Embryonic facial prominence (tissue), 1 donor: ENCODE data around the gene SLC23A2.
"Not testable (repeated sequence)": the region's sequence is repeated elsewhere in the genome, so short reads cannot be mapped to it uniquely, and the experiment has no call there.

ENCODE experiments used
- DNase-seq: peaks from one replicate; pipeline ENCODE4 v3.0.0-alpha.2; 2016; ENCODE audit errors: extremely low spot score

The SLC23A2 gene

DNA sequence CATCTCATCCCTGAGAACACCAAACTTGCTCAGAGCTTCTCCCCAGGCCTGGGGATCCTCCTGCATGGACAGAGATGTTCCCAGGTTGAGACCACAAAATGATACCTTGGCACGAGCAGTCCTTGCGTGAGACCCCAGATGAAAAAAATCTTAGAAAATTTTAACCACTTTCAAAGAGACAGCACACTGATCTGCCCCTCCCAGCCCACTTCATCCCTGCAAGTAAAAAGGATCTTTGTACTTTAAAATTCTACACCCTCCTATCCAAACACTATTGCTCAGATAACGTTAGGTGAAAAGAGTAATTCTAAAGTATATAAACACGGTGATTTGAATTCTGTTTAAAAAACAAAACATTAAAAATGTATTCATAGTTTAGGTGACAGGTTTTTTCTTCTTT is 98.5 kb downstream of the SLC23A2 start:
- no peak for DNase-seq

GRCh38 chr20:4901031-4901818 is 100.1 kb downstream of the SLC23A2 start:
- no peak for DNase-seq

GRCh38 chr20:4898282-4899244 is 102.7 kb downstream of the SLC23A2 start:
- DNase-seq, result no peak

GRCh38 chr20:4897600-4897999 is 103.7 kb downstream of the SLC23A2 start:
- no peak for DNase-seq

- DNase-seq, result no peak
These were observed 104.3 kb downstream of the SLC23A2 start for GRCh38 chr20:4896971-4897497.

GRCh38 chr20:4896119-4896702 is 105.1 kb downstream of the SLC23A2 start:
- DNase-seq, result no peak

DNA sequence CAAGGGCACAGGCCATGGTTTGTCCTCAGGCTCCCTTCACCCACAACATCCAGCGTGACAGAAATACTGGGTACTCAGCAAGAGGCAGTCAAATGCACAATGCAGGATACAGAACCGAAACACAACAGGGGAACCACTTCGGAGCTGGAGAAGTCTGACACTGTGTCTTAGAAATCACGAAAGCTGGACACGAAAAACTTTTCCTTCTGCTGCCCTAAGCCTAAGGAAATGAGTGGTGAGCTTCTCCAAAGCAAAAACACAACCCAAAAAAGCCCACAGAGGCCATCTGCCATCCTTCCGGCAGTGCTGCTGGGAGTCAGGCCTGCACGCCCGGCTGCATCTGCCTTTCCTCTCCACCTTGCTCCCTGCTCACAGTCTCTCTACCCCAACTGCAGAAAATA is 106.3 kb downstream of the SLC23A2 start:
- DNase-seq, result no peak

DNA sequence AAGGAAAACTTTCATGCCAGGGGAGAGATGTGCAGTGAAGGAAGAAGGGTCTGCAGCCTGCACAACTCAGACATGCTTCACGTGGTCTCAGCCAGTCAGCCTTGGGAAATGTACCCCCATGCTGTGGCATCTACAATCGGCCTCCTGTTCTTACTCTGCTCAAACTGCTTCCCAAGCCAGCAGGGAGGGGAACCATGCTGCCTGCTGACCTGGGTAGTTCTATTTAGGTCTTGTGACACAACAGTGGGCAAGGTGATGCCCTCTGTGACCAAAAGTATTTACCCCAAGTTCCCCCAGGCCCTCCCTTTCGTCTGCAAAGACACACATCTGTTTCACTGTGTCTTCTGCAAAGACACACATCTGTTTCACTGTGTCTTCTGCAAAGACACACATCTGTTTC is 106.9 kb downstream of the SLC23A2 start:
- no peak for DNase-seq

DNA sequence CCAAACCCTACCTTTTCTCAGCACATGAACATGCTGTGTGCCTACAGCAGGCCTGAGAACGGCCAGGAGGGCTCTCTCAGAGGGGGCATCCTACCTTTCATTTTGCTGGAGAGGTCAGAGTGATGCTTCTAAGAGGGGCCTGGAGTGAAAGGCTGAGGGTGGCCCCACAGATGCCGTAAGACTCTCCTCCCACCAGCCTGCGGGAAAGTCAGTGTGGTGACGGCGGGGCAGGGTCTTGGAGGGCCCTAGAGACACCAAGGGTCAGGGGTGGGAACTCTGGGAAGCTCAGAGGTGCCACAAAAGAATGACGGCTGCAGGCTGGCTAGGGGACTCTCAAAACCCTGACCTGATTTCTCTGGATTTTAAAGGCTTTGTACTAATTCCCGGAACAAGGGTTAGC is 107.6 kb downstream of the SLC23A2 start:
- DNase-seq, result no peak

DNA sequence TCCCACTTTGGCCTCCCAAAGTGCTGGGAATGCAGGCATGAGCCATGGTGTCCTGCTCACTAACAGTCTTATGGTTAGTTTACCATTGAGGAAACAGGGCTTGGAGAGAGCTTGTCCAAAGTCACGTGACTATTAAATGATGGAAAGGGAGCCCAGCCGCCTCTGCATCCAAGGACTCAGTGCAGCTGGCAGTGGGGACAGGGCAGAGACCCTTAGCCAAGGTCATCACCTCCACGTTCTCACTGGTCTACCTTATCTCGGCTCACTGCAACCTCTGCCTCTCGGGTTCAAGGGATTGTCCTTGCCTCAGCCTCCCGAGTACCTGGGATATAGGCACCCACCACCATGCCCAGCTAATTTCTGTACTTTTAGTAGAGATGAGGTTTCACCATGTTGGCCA is 109.3 kb downstream of the SLC23A2 start:
- DNase-seq, result no peak

DNA sequence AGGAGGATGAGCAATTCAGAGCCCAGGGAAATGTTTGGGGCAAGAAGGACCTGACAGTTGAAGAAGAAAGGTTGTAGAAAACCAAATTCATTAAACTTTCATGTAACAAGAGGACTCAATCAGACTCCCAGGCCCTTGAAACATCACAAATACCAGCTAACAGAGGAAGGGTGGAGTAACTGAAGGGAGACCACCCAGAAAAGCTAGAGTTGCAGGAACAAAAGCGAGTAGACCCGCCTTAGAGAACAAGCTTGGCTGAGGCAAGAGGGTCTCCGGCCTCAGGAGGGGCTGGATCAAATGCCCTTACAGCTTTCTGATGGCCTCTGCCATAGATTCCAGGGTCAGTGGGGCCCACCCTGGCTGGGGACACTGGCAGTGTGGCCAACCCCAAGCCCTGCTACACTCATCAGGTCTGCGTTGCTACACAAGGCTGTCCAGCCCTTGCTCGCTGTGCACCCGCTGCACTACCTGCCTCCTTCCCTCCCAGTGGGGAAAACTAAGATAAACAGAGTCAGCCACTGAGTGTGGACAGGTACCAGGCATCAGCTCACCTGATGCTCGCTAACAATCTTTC is 110.0 kb downstream of the SLC23A2 start:
- no peak for DNase-seq

- DNase-seq, result no peak
These were observed 111.9 kb downstream of the SLC23A2 start for GRCh38 chr20:4889446-4889845.

DNA sequence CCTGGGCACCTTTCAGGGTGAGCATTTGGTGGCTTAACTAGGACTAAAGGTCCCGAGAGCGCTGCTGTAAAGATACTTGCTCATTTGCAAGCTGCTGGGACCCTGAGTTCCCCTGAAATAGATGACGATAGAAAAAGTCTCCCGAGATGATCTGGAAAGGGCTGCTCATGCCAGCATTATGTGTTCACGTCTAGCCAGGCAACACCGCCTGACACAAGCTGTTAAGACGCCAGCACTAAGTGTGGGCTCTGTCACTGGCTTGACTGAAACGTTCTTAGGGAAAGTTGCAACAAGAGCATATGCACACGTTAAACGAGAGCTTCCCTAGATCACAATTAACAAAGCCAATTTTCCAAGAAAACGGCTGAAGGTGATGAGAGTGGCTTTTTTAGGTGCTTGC is 113.7 kb downstream of the SLC23A2 start:
- no peak for DNase-seq

DNA sequence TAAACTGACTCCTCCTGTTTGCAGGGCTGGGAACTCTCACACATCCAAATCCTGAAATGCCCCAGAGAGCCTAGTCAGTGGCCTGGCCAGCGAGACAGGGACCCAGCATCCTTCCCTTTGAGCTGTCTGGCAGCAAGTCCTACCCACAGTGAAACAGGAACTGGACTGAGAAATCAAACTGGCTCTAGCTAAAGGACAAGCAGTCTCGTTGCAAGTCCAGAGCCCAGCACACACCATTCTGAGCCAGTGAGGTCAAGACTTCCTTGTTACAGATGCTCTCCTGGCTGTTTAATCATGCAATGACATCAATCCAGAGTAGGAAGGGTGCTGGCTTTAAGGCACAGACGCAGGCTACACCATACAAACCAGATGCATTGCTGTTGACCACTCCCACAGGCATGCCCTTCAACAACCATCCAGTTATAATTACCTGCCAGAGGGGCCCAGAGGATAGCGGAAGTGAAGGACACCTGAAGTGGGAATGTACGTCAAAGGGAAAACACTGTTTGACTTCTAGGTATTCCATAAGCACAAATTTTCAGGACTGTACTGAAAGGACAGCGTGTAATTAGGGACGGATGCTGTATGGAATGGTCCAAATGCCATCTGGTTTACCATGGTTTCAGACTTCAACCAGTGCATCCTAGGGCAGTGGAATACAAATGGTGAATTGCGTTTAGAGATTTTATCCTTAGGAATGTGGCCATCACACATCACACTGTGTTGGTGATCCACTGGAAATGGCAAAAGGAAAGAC is 114.4 kb downstream of the SLC23A2 start:
- no peak for DNase-seq

- no peak for DNase-seq
These were observed 115.4 kb downstream of the SLC23A2 start for GRCh38 chr20:4885877-4886276.

DNA sequence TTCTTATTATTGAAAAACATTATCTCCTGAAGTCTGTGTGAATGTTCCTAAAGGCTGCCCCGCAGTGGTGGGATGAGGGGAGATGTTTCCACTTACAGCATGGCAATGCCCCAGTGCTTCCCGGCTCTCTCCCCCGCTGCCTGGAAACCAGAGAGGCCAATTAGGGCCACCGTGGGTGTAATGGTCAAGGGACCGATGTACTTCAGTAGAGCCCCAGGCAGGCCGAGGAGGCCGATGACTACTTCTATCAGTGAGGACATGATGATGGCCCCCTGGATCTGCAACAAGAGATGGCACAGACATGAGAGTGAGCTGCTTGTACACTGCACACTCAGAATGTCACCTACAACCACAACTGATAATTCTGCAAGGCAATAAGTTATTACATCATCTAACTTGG is 117.8 kb downstream of the SLC23A2 start:
- no peak for DNase-seq

GRCh38 chr20:4883051-4883450 is 118.3 kb downstream of the SLC23A2 start:
- DNase-seq, result no peak

GRCh38 chr20:4881006-4881730 is 120.1 kb downstream of the SLC23A2 start:
- DNase-seq, result no peak

DNA sequence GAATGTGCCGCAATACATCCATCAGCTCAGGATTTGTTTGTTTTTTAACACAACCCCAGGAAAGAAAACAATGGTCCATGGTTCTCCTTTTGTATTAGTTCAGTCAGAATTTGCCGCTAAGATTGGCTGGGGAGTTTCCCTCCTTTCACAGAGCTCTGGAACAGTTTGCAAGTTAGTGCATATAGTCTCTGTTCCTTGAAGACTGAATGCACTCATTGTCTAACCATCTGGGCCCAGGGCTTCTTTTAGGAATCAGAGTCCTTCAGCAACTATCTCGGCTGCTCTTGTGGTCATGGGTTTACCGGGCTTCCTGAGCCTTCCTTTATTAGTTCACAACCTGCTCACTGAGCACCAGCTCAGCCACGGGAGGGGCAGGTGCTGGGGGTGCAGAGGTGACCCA is 121.3 kb downstream of the SLC23A2 start:
- DNase-seq, result no peak

GRCh38 chr20:4878099-4878498 is 123.2 kb downstream of the SLC23A2 start:
- not testable (repeated sequence) for DNase-seq
